Spleen (tissue), 11 donors: Measurements from ENCODE around the gene NLGN1. TPM values are rescaled to one million over a fixed set of nuclear protein-coding genes. Genes with fewer than 3 reads are reported as not detected.

Source experiments
- DNase-seq: peaks from one replicate; pipeline ENCODE4 v3.0.0-alpha.2; 2020
- H3K27ac ChIP-seq, 8 donors: fragments of 200-600 bp; sonication (generic) in 7 of 8; 1 replicate in 4 of 8; 2 replicates in 4 of 8; pipeline versions ENCODE4 v1.5.0 to v1.8.0; 2016 to 2021; ENCODE audit warnings: inconsistent platforms in 4 of 8, mild to moderate bottlenecking in 4 of 8, moderate library complexity in 1 of 8
- H3K27me3 ChIP-seq, 7 donors: fragments of 200-600 bp; sonication (generic) in 6 of 7; replicated peaks in 1 of 7; 1 replicate in 4 of 7; 2 replicates in 3 of 7; pipeline versions ENCODE4 v1.5.0 to v1.8.0; 2016 to 2021; ENCODE audit warnings: inconsistent platforms in 3 of 7, mild to moderate bottlenecking in 1 of 7
- H3K36me3 ChIP-seq, 6 donors: fragments of 200-600 bp; sonication (generic) in 5 of 6; 1 replicate in 4 of 6; 2 replicates in 2 of 6; pipeline versions ENCODE4 v1.5.0 to v1.8.0; 2016 to 2021; ENCODE audit warnings: inconsistent platforms in 2 of 6
- H3K4me1 ChIP-seq, 6 donors: fragments of 200-600 bp; sonication (generic) in 5 of 6; 1 replicate in 3 of 6; 2 replicates in 3 of 6; pipeline versions ENCODE4 v1.5.0 to v1.8.0; 2016 to 2021; ENCODE audit warnings: inconsistent platforms in 3 of 6
- H3K4me3 ChIP-seq, 8 donors: fragments of 200-600 bp; sonication (generic) in 7 of 8; 1 replicate in 4 of 8; 2 replicates in 4 of 8; pipeline versions ENCODE4 v1.5.0 to v1.8.0; 2016 to 2021; ENCODE audit warnings: inconsistent platforms in 4 of 8, mild to moderate bottlenecking in 4 of 8, moderate library complexity in 2 of 8
- H3K9me3 ChIP-seq, 8 donors: fragments of 200-600 bp; sonication (generic) in 7 of 8; 1 replicate in 4 of 8; 2 replicates in 4 of 8; pipeline versions ENCODE4 v1.5.0 to v1.8.0; 2016 to 2021; ENCODE audit warnings: inconsistent platforms in 4 of 8
- POLR2A ChIP-seq, 3 donors: fragments of 450-650 bp; IDR thresholded peaks; one replicate each; pipeline ENCODE4 v1.5.1; 2017; ENCODE audit warnings: antibody characterized with exemption in 3 of 3, mild to moderate bottlenecking in 1 of 3
- POLR2AphosphoS5 ChIP-seq, 3 donors: sonication (generic); formaldehyde crosslinking; IDR thresholded peaks; one replicate each; pipeline ENCODE4 v1.5.1; 2017; ENCODE audit warnings: antibody characterized with exemption in 3 of 3
- WGBS, 5 donors: extraction: QIAGEN DNeasy Blood & Tissue Kit in 3 of 5; methylation state at CpG; one replicate each; pipeline versions ENCODE4 v1.1.5 to v1.1.7; 2013 to 2018; 5-methylcytosine and 5-hydroxymethylcytosine counted together
- intact Hi-C: fragments of 100-400 bp; cut with DNase I; formaldehyde crosslinking; loops from one replicate; pipeline ENCODE4 v1.15.0; 2023; ENCODE audit warnings: low total_unique reads
- polyA plus RNA-seq, 3 donors: library from polyadenylated mRNA; stranded (reverse); fragments of 200-250 nt; gene quantifications; one replicate each; pipeline ENCODE4 v1.2.1, GENCODE V29; 2013
- total RNA-seq, 7 donors: library from RNA; depleted of rRNA in 3 of 7; stranded (reverse); fragments of >200 nt in 3 of 7; fragmentation: NEBNext Ultra II Directional in 4 of 7; extraction: Animal tissue kit (Norgen Biotek cat#: 25700) in 4 of 7; gene quantifications; one replicate each; pipeline versions ENCODE4 v1.1.0 to v1.2.1, GENCODE V29; 2016 to 2021
- TF ChIP-seq, protein P1 (sequence below), 11 experiments: fragments of 200-600 bp in 7 of 11; fragments of 450-650 bp in 4 of 11; sonication (generic) in 4 of 11; IDR thresholded peaks in 8 of 11; conservative IDR thresholded peaks in 3 of 11; 1 replicate in 7 of 11; 2 replicates in 4 of 11; pipeline versions ENCODE4 v1.4.0 to v1.8.0; 2016 to 2021; ENCODE audit warnings: antibody characterized with exemption in 11 of 11, inconsistent platforms in 4 of 11, mild to moderate bottlenecking in 1 of 11
- donor health status: healthy with polysubstance abuse.
- donor health status: DM: no; HTN: no; CAD: no; lungs with moderate emphysema.
- donor health status: DM: no; HTN: no; CAD: no.
- donor health status: Bipolar disorder and iron deficiency.
- donor health status: healthy.
- donor health status: DM: no; HTN: no; CAD: no.
- donor health status: DM: yes; HTN: yes; CAD: no.

NLGN1 gene
- total and polyA plus RNA-seq, 10 donors: 0.03 to 0.13 (median 0.03) TPM; not detected in 7

DNA sequence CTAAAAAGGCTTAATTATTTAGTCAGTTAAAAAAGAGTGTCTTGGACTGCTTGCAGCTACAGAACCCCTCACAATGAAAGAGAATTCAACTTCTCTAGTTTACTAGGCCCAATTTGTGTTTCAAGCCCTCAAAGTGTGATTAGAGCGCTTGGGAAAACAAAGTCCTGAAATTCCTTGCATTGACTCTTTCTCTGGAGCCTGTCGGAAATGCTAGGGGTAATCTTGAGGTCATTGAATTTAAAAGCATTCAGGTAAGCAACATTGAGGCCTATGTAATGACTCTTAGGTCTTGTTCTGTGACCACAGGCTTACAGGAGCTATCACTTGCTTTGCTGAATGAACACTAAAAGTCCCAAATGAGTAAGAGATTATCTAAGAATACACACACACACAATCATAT lies 186.0 kb downstream of the NLGN1 start:
- H3K4me3 ChIP-seq: no peak overlapping the region
- H3K9me3 ChIP-seq: no peaks in the 10 kb centered on the region
- no peak overlapping the region for H3K27ac ChIP-seq
- peaks cover 0 to 13% (median 0%) of the 10 kb centered on the region in 6 donors for H3K4me1 ChIP-seq
- intact Hi-C loops: no loop called here
- no peak for DNase-seq
- 87 to 97% (median 89%) methylated on average over 2 of the region's 2 CpGs for WGBS, 5 donors
- TF ChIP-seq POLR2A (IDR thresholded peaks at IDR 0.05) (no peak), POLR2AphosphoS5 (IDR thresholded peaks at IDR 0.05) (no peak)
- TF ChIP-seq, protein P1, sequence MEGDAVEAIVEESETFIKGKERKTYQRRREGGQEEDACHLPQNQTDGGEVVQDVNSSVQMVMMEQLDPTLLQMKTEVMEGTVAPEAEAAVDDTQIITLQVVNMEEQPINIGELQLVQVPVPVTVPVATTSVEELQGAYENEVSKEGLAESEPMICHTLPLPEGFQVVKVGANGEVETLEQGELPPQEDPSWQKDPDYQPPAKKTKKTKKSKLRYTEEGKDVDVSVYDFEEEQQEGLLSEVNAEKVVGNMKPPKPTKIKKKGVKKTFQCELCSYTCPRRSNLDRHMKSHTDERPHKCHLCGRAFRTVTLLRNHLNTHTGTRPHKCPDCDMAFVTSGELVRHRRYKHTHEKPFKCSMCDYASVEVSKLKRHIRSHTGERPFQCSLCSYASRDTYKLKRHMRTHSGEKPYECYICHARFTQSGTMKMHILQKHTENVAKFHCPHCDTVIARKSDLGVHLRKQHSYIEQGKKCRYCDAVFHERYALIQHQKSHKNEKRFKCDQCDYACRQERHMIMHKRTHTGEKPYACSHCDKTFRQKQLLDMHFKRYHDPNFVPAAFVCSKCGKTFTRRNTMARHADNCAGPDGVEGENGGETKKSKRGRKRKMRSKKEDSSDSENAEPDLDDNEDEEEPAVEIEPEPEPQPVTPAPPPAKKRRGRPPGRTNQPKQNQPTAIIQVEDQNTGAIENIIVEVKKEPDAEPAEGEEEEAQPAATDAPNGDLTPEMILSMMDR (IDR thresholded peaks at IDR 0.05 in 8 of 11, conservative IDR thresholded peaks at IDR 0.05 in 3 of 11): no peak
- H3K36me3 ChIP-seq: no peaks in the 10 kb centered on the region
- H3K27me3 ChIP-seq: peaks cover 0 to 37% (median 4%) of the 10 kb centered on the region in 7 donors

DNA sequence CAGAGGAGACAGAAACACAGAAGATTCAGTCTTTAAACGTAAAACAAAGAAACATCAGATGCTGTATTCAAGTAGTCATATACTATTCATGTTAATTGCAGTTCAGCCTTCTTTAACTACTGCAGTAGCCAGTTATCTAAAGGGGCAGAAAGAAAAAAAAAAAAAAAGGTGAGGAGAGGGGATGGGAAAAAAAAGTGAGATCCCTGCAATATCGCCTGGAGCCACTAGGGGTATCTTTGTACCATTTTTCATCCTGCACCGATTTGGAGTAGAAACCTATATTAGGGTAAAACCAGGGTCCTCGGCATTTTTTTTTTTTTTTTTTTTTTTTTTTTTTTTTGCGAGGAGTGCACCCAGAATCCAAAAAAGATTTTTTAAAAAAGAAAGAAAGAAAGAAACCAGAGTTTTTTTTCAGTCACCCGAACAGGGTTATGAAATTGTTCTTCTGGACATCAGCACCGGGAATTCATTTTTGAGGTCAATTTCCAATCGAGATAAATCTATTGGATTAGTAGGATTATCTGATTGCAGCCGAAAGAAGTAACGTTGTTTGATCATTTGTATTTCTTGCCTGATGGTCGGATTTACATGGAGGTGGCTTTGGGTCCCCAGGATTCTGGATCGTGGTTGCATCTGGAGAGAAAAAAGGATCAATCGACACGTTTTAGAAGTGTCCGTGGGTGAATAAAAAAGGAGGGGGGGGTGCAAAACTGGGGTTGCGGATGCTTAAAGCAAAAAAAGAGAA lies 186.7 kb downstream of the NLGN1 start:
- DNase-seq: no peak
- TF ChIP-seq, protein P1 (IDR thresholded peaks at IDR 0.05 in 8 of 11, conservative IDR thresholded peaks at IDR 0.05 in 3 of 11): peak in 3 of 11 experiments; percentile 21 to 43 (median 38)
- TF ChIP-seq POLR2A (IDR thresholded peaks at IDR 0.05): no peak
- TF ChIP-seq POLR2AphosphoS5 (IDR thresholded peaks at IDR 0.05): no peak
- Histone ChIP-seq H3K4me1 (peaks cover 0 to 13% (median 0%) of the 10 kb centered on the region in 6 donors), H3K27ac (no peak overlapping the region), H3K4me3 (peak overlapping the region in 4 of 8 donors; percentile 4 to 48 (median 23)), H3K9me3 (no peaks in the 10 kb centered on the region), H3K36me3 (no peaks in the 10 kb centered on the region), H3K27me3 (peaks cover 0 to 37% (median 4%) of the 10 kb centered on the region in 7 donors)
- intact Hi-C loops: no loop called here
- 9 to 12% (median 10%) methylated on average over 16 of the region's 16 CpGs for WGBS, 5 donors

DNA sequence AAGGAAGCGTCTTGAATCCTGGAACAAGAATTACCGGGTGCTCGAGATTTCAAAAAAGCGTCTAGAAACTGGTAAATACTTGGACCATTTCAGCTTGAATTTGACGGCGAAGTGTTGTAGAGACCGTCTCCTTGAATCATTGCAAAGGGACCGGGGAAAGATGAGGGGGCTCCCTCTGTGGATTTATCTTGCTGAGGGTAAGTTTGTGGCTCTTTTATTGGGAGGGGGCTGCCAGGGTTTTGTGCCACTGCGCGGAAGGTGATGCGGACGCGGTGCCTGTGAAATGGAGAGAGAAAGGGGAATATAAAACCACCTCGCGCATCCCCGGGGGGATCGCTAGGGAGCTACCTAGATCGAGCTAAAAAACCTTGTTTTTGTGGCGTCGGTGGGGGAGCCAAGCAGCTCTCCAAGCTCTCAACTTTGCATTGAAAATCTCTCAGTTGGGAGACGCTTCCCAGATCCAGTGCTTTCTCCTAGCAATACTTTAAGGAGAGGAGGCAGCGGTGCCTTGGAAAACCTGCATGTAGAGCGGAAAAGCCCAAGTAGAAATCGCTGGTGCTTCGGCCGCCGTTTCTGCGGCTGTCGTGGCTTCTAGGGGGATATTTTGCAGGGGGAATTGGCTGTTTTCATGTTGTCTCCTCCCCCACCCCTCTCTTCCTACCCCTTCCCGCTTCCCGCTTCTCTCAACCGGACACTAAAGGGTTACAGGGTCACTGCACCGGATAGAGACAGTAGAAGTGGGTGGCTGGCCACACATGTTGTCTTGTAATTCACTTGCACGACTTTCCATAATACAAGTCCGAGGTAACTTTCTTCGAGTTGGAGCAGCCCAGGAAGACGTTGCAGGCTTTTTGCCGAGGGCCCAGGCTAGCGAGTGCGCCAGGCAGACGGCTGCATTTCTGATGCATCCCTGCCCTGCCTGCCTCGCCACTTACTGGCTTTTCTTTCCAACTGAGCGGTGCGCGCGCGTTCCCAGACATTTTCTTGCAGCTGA lies 187.6 kb downstream of the NLGN1 start:
- DNase-seq: no peak
- no peaks in the 10 kb centered on the region for H3K9me3 ChIP-seq
- no peak for TF ChIP-seq POLR2AphosphoS5 (IDR thresholded peaks at IDR 0.05)
- WGBS, 5 donors: 3 to 8% (median 6%) methylated on average over 47 of the region's 47 CpGs
- intact Hi-C loops: no loop called here
- peak overlapping the region in 6 of 8 donors; percentile 4 to 48 (median 15) for H3K4me3 ChIP-seq
- peaks cover 0 to 13% (median 0%) of the 10 kb centered on the region in 6 donors for H3K4me1 ChIP-seq
- H3K27me3 ChIP-seq: peaks cover 0 to 37% (median 4%) of the 10 kb centered on the region in 7 donors
- no peak overlapping the region for H3K27ac ChIP-seq
- no peaks in the 10 kb centered on the region for H3K36me3 ChIP-seq

DNA sequence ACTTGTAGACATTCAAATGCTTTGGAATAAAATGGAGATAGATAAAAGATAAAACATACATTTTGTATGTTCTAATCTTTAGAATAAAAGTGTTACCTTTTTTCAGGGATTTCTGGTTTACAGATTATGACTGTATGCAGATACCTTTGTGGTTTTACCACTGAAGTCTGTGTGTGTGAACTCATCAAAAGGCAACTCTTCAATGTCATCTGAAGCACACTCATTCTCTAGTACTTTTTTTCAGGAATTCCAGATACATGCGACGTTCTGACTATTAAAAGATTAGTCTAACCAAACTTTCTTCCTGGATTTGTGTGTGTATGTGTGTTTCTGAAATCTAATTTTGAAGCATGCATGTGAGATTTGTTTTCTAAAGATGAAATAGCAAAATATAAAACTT lies 188.6 kb downstream of the NLGN1 start:
- no peak overlapping the region for H3K4me3 ChIP-seq
- no peak for DNase-seq
- no peak overlapping the region for H3K27ac ChIP-seq
- 65 to 82% (median 77%) methylated on average over 2 of the region's 2 CpGs for WGBS, 5 donors
- intact Hi-C loops: no loop called here
- no peaks in the 10 kb centered on the region for H3K36me3 ChIP-seq
- H3K4me1 ChIP-seq: peaks cover 0 to 13% (median 0%) of the 10 kb centered on the region in 6 donors
- H3K27me3 ChIP-seq: peaks cover 0 to 37% (median 4%) of the 10 kb centered on the region in 7 donors
- H3K9me3 ChIP-seq: no peaks in the 10 kb centered on the region
- TF ChIP-seq POLR2A (IDR thresholded peaks at IDR 0.05): no peak
- no peak for TF ChIP-seq POLR2AphosphoS5 (IDR thresholded peaks at IDR 0.05)
- TF ChIP-seq, protein P1 (IDR thresholded peaks at IDR 0.05 in 8 of 11, conservative IDR thresholded peaks at IDR 0.05 in 3 of 11): no peak
